Gastrocnemius medialis (tissue), 4 donors: ENCODE results near the gene ZFYVE28. TPM values are rescaled to one million over a fixed set of nuclear protein-coding genes. Genes with fewer than 3 reads are reported as not detected.
A peak's percentile ranks its signal among the peaks of the same experiment; 100 is the strongest.
"Not testable (repeated sequence)": the region's sequence is repeated elsewhere in the genome, so short reads cannot be mapped to it uniquely, and the experiment has no call there.

Experiments
- ATAC-seq, 2 donors: fragments of 150-250 bp; one replicate each; pipeline ENCODE4 v1.9.1; 2016
- DNase-seq, 2 donors: peaks; one replicate each; pipeline ENCODE4 v3.0.0-alpha.2; 2019
- H3K27ac ChIP-seq, 4 donors: fragments of 200-600 bp; sonication (generic); 1 replicate in 1 of 4; 2 replicates in 3 of 4; pipeline ENCODE4 v1.5.1; 2016 to 2018; ENCODE audit warnings: mild to moderate bottlenecking in 2 of 4, moderate library complexity in 1 of 4
- H3K27me3 ChIP-seq, 3 donors: fragments of 200-600 bp; sonication (generic) in 2 of 3; 1 replicate in 1 of 3; 2 replicates in 2 of 3; pipeline versions ENCODE4 v1.5.1 to v1.6.0; 2016 to 2019; ENCODE audit warnings: mild to moderate bottlenecking in 1 of 3, moderate library complexity in 1 of 3
- H3K36me3 ChIP-seq, 2 donors: fragments of 200-600 bp; sonication (generic) in 1 of 2; one replicate each; pipeline ENCODE4 v1.5.1; 2017 to 2018
- H3K4me1 ChIP-seq, 2 donors: fragments of 200-600 bp; sonication (generic) in 1 of 2; one replicate each; pipeline ENCODE4 v1.5.1; 2016 to 2017; ENCODE audit warnings: mild to moderate bottlenecking in 2 of 2
- H3K4me3 ChIP-seq, 4 donors: fragments of 200-600 bp; sonication (generic) in 3 of 4; 1 replicate in 1 of 4; 2 replicates in 3 of 4; pipeline ENCODE4 v1.5.1; 2016 to 2019; ENCODE audit warnings: mild to moderate bottlenecking in 2 of 4
- H3K9me3 ChIP-seq, 3 donors: fragments of 200-600 bp; sonication (generic) in 2 of 3; 1 replicate in 1 of 3; 2 replicates in 2 of 3; pipeline ENCODE4 v1.5.1; 2016 to 2019
- CTCF ChIP-seq, 5 experiments: fragments of 450-650 bp in 3 of 5; fragments of 200-600 bp in 2 of 5; sonication (generic) in 2 of 5; IDR thresholded peaks in 4 of 5; conservative IDR thresholded peaks in 1 of 5; 1 replicate in 4 of 5; 2 replicates in 1 of 5; pipeline ENCODE4 v1.5.1; 2016 to 2019; ENCODE audit warnings: antibody characterized with exemption in 5 of 5, mild to moderate bottlenecking in 3 of 5, moderate library complexity in 3 of 5
- POLR2A ChIP-seq, 2 donors: fragments of 450-650 bp; IDR thresholded peaks; one replicate each; pipeline ENCODE4 v1.6.1; 2017; ENCODE audit warnings: antibody characterized with exemption in 2 of 2, mild to moderate bottlenecking in 2 of 2, moderate library complexity in 2 of 2
- in situ Hi-C, 4 donors: fragments of 200-750 bp; cut with MboI; loops; one replicate each; pipeline versions ENCODE4 v1.15.0 to v1.8.0; 2017; ENCODE audit warnings: low sequenced_read_pairs in 4 of 4
- intact Hi-C: fragments of 100-400 bp; cut with DNase I; formaldehyde crosslinking; loops from one replicate; pipeline ENCODE4 v1.15.1; 2023; ENCODE audit warnings: low total_unique reads
- total RNA-seq, 4 donors: library from RNA; depleted of rRNA; stranded (reverse); fragments of >200 nt; gene quantifications; one replicate each; pipeline versions ENCODE4 v1.1.0 to v1.2.3, GENCODE V29; 2016

Gene ZFYVE28
- total RNA-seq: 1 to 10 TPM; 1.8 to 6.0 (median 3.4) TPM

GRCh38 chr4:2417765-2418649 lies at the start of gene ZFYVE28:
ZFYVE28 (minus strand) TSS chr4:2418645; CDS start chr4:2418323, 322 bp downstream.
- intact Hi-C loops (loop anchor here (1.0 to 10.0 kb wide), 6 partner anchors 51 to 693 kb away; partner anchors contain the start of genes FAM193A, GRK4, MXD4 and NOP14), in situ Hi-C loops (loop anchor here in 2 of 4 donors (25.0 kb wide), 1 partner anchor 181 kb away; the partner anchor contains the start of genes HAUS3 (in 2 of the 2) and POLN (in 2 of the 2))
- no peaks in the 10 kb centered on the region for H3K9me3 ChIP-seq
- no peaks in the 10 kb centered on the region for H3K36me3 ChIP-seq
- TF ChIP-seq CTCF (IDR thresholded peaks at IDR 0.05 in 4 of 5, conservative IDR thresholded peaks at IDR 0.05 in 1 of 5): peak in 1 of 5 experiments; percentile 8
- TF ChIP-seq POLR2A (IDR thresholded peaks at IDR 0.05): peak; percentile 82 to 84
- peak; percentile 28 to 35 for ATAC-seq
- no peak for DNase-seq
- peaks cover 23 to 35% of the 10 kb centered on the region in 2 donors for H3K4me1 ChIP-seq
- H3K27ac ChIP-seq: peak within 1 kb of the TSS; percentile 47 to 79 (median 64)
- peaks cover 0 to 23% (median 15%) of the 10 kb centered on the region in 3 donors for H3K27me3 ChIP-seq
- H3K4me3 ChIP-seq: peak within 1 kb of the TSS; percentile 69 to 94 (median 77)

GRCh38 chr4:2465544-2465943 lies 47.1 kb upstream of the ZFYVE28 start:
- H3K27ac ChIP-seq, DNase-seq, ATAC-seq, H3K36me3 ChIP-seq, H3K4me3 ChIP-seq, H3K27me3 ChIP-seq, H3K9me3 ChIP-seq: not testable (repeated sequence)
- intact Hi-C loops: loop anchor here (5.0 to 10.0 kb wide), 2 partner anchors 203 to 461 kb away; partner anchors contain the start of genes MXD4 and NELFA
- in situ Hi-C loops: loop anchor here in 3 of 4 donors (10.0 to 25.0 kb wide), 2 partner anchors 241 to 253 kb away; no protein-coding TSS in a partner anchor
- H3K4me1 ChIP-seq: peaks cover 20 to 24% of the 10 kb centered on the region in 2 donors

- TF ChIP-seq CTCF (IDR thresholded peaks at IDR 0.05 in 4 of 5, conservative IDR thresholded peaks at IDR 0.05 in 1 of 5) (no peak), POLR2A (IDR thresholded peaks at IDR 0.05) (no peak)
- Histone ChIP-seq H3K36me3 (no peaks in the 10 kb centered on the region), H3K27ac (no peak overlapping the region), H3K4me3 (no peak overlapping the region), H3K27me3 (no peaks in the 10 kb centered on the region), H3K4me1 (peaks cover 15 to 19% of the 10 kb centered on the region in 2 donors), H3K9me3 (no peaks in the 10 kb centered on the region)
- in situ Hi-C loops: loop anchor here in 3 of 4 donors (10.0 to 25.0 kb wide), 2 partner anchors 240 to 253 kb away; no protein-coding TSS in a partner anchor
- intact Hi-C loops: loop anchor here (5.0 to 10.0 kb wide), 2 partner anchors 203 to 460 kb away; partner anchors contain the start of genes MXD4 and NELFA
- no peak for DNase-seq
- no peak for ATAC-seq
Observed at GRCh38 chr4:2465032-2465431, 46.6 kb upstream of the ZFYVE28 start.

- TF ChIP-seq POLR2A (IDR thresholded peaks at IDR 0.05) (no peak), CTCF (IDR thresholded peaks at IDR 0.05 in 4 of 5, conservative IDR thresholded peaks at IDR 0.05 in 1 of 5) (no peak)
- Histone ChIP-seq H3K4me1 (peaks cover 11 to 15% of the 10 kb centered on the region in 2 donors), H3K27ac (no peak overlapping the region), H3K4me3 (peak overlapping the region; percentile 34 to 73 (median 58)), H3K36me3 (no peaks in the 10 kb centered on the region), H3K27me3 (no peaks in the 10 kb centered on the region), H3K9me3 (no peaks in the 10 kb centered on the region)
- intact Hi-C loops: loop anchor here (1.0 to 10.0 kb wide), 4 partner anchors 50 to 458 kb away; partner anchors contain the start of genes HAUS3, NELFA and POLN
- DNase-seq: no peak
- in situ Hi-C loops: loop anchor here in 3 of 4 donors (10.0 to 25.0 kb wide), 2 partner anchors 238 to 251 kb away; no protein-coding TSS in a partner anchor
- ATAC-seq: peak; percentile 8 to 14
Observed at GRCh38 chr4:2462992-2463762, 44.7 kb upstream of the ZFYVE28 start.
